ENCODE data around the gene PPP1CA. TPM values are rescaled to one million over a fixed set of nuclear protein-coding genes. Genes with fewer than 3 reads are reported as not detected.

PPP1CA gene
- total RNA-seq, 4 donors from 2014 or later: 50.6 to 97.8 (median 72.7) TPM

GRCh38 chr11:67410984-67411784 lies 9.5 kb upstream of the PPP1CA start:
- TF ChIP-seq EP300 (IDR thresholded peaks at IDR 0.05) (no peak), CTCF (IDR thresholded peaks at IDR 0.05) (no peak), POLR2A (IDR thresholded peaks at IDR 0.05) (no peak)
- 66 to 71% methylated on average over 12 to 13 of the region's 17 CpGs for WGBS, 2 donors
- peaks cover 0 to 52% of the 10 kb centered on the region in 2 donors for H3K27me3 ChIP-seq
- no peak for DNase-seq (ENCODE audit: low spot score in 2 of 2)
- H3K4me3 ChIP-seq: no peak overlapping the region
- H3K27ac ChIP-seq: peak overlapping the region in 3 of 4 donors; percentile 60 to 77 (median 64)
- H3K36me3 ChIP-seq: no peaks in the 10 kb centered on the region
- H3K9me3 ChIP-seq: no peaks in the 10 kb centered on the region
- peaks cover 0 to 60% (median 43%) of the 10 kb centered on the region in 4 donors for H3K4me1 ChIP-seq

GRCh38 chr11:67410369-67410831 lies 8.7 kb upstream of the PPP1CA start:
- Histone ChIP-seq H3K4me1 (peaks cover 0 to 55% (median 37%) of the 10 kb centered on the region in 4 donors), H3K27ac (peak overlapping the region in 3 of 4 donors; percentile 60 to 77 (median 64)), H3K36me3 (no peaks in the 10 kb centered on the region), H3K4me3 (no peak overlapping the region), H3K9me3 (no peaks in the 10 kb centered on the region), H3K27me3 (peaks cover 0 to 52% of the 10 kb centered on the region in 2 donors)
- TF ChIP-seq EP300 (IDR thresholded peaks at IDR 0.05) (peak in 1 of 2 donors; percentile 43), CTCF (IDR thresholded peaks at IDR 0.05) (no peak), POLR2A (IDR thresholded peaks at IDR 0.05) (no peak)
- 30 to 48% methylated on average over 2 to 15 of the region's 15 CpGs for WGBS, 2 donors
- DNase-seq (ENCODE audit: low spot score in 2 of 2): no peak

GRCh38 chr11:67409781-67410368 lies 8.2 kb upstream of the PPP1CA start:
- no peak for TF ChIP-seq POLR2A (IDR thresholded peaks at IDR 0.05)
- TF ChIP-seq CTCF (IDR thresholded peaks at IDR 0.05): no peak
- TF ChIP-seq EP300 (IDR thresholded peaks at IDR 0.05): no peak
- peaks cover 0 to 55% (median 34%) of the 10 kb centered on the region in 4 donors for H3K4me1 ChIP-seq
- no peaks in the 10 kb centered on the region for H3K9me3 ChIP-seq
- H3K27me3 ChIP-seq: peaks cover 0 to 47% of the 10 kb centered on the region in 2 donors
- H3K4me3 ChIP-seq: peak overlapping the region in 1 of 4 donors; percentile 20
- 17 to 23% methylated on average over 9 to 13 of the region's 13 CpGs for WGBS, 2 donors
- no peak for DNase-seq (ENCODE audit: low spot score in 2 of 2)
- H3K36me3 ChIP-seq: no peaks in the 10 kb centered on the region
- H3K27ac ChIP-seq: peak overlapping the region in 3 of 4 donors; percentile 51 to 77 (median 60)

GRCh38 chr11:67409261-67409666 lies 7.6 kb upstream of the PPP1CA start:
- Histone ChIP-seq H3K9me3 (no peaks in the 10 kb centered on the region), H3K4me1 (peaks cover 0 to 56% (median 34%) of the 10 kb centered on the region in 4 donors), H3K27ac (peak overlapping the region in 3 of 4 donors; percentile 51 to 77 (median 60)), H3K36me3 (no peaks in the 10 kb centered on the region), H3K27me3 (peaks cover 0 to 41% of the 10 kb centered on the region in 2 donors), H3K4me3 (peak overlapping the region in 1 of 4 donors; percentile 20)
- no peak for DNase-seq (ENCODE audit: low spot score in 2 of 2)
- no peak for TF ChIP-seq POLR2A (IDR thresholded peaks at IDR 0.05)
- 68 to 80% methylated on average over 13 to 19 of the region's 24 CpGs for WGBS, 2 donors

- Histone ChIP-seq H3K9me3 (no peaks in the 10 kb centered on the region), H3K36me3 (no peaks in the 10 kb centered on the region), H3K4me3 (no peak overlapping the region), H3K4me1 (peaks cover 0 to 62% (median 34%) of the 10 kb centered on the region in 4 donors), H3K27ac (peak overlapping the region in 3 of 4 donors; percentile 51 to 77 (median 60)), H3K27me3 (peaks cover 0 to 41% of the 10 kb centered on the region in 2 donors)
- no peak for DNase-seq (ENCODE audit: low spot score in 2 of 2)
- WGBS, 2 donors: 63 to 77% methylated on average over 15 to 18 of the region's 18 CpGs
- no peak for TF ChIP-seq POLR2A (IDR thresholded peaks at IDR 0.05)
- no peak for TF ChIP-seq CTCF (IDR thresholded peaks at IDR 0.05)
- no peak for TF ChIP-seq EP300 (IDR thresholded peaks at IDR 0.05)
Measured at GRCh38 chr11:67408437-67409200, 7.0 kb upstream of the PPP1CA start.
